ENCODE results near the gene RBKS. TPM values are rescaled to one million over a fixed set of nuclear protein-coding genes. Genes with fewer than 3 reads are reported as not detected.

Gene RBKS
- total and polyA plus RNA-seq, 2 of the 13 experiments (the other 11 are each of a cell fraction or from before 2014, with no cell fraction given), result 7.7 to 8.3 TPM

DNA sequence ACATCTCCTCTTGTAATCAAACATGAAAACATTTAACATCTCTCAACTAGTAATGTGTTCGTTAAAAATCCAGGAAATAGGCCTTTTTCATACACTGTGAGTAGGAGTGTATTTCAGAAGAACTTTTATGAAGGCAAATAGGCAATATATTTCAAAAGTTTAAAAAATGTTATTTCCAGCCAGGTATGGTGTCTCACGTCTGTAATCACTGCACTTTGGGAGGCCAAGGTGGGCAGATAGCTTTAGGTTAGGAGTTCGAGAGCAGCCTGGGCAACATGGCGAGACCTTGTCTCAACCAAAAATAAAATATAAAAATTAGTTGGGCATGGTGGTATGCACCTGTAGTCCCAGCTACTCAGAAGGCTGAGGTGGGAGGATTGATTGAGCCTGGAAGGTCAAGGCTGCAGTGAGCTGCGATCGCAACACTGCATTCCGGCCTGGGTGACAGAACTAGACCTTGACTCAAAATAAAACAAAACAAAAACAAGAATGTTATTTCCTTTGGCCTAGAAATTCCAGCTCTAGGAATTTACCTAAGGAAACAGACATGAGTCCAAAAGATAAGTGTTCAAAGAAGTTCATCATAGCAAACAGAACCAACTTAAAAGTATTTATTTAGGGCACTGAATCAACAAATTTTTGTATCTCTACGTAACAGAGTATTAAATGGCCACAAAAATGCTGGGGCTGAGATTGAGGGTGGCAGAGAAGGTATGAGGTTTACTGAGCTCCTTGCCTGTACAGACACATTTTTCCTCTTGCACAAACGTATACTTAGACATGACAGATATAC lies 14.9 kb downstream of the RBKS start (continued):
- TF ChIP-seq PLRG1 (conservative IDR thresholded peaks at IDR 0.05), result no peak
- TF ChIP-seq, protein P1, sequence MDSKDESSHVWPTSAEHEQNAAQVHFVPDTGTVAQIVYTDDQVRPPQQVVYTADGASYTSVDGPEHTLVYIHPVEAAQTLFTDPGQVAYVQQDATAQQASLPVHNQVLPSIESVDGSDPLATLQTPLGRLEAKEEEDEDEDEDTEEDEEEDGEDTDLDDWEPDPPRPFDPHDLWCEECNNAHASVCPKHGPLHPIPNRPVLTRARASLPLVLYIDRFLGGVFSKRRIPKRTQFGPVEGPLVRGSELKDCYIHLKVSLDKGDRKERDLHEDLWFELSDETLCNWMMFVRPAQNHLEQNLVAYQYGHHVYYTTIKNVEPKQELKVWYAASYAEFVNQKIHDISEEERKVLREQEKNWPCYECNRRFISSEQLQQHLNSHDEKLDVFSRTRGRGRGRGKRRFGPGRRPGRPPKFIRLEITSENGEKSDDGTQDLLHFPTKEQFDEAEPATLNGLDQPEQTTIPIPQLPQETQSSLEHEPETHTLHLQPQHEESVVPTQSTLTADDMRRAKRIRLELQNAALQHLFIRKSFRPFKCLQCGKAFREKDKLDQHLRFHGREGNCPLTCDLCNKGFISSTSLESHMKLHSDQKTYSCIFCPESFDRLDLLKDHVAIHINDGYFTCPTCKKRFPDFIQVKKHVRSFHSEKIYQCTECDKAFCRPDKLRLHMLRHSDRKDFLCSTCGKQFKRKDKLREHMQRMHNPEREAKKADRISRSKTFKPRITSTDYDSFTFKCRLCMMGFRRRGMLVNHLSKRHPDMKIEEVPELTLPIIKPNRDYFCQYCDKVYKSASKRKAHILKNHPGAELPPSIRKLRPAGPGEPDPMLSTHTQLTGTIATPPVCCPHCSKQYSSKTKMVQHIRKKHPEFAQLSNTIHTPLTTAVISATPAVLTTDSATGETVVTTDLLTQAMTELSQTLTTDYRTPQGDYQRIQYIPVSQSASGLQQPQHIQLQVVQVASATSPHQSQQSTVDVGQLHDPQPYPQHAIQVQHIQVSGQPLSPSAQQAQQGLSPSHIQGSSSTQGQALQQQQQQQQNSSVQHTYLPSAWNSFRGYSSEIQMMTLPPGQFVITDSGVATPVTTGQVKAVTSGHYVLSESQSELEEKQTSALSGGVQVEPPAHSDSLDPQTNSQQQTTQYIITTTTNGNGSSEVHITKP (CRISPR knock-in tag; IDR thresholded peaks at IDR 0.05; ENCODE audit: low read depth), result no peak
- TF ChIP-seq HCFC1 (IDR thresholded peaks at IDR 0.05; ENCODE audit: low read depth, low read length), result no peak
- TF ChIP-seq ZNF75D (CRISPR knock-in tag; IDR thresholded peaks at IDR 0.05; ENCODE audit: borderline replicate concordance), result no peak
- no peak for TF ChIP-seq PHF20 (CRISPR knock-in tag; IDR thresholded peaks at IDR 0.05)
- TF ChIP-seq ARID3A (IDR thresholded peaks at IDR 0.05; ENCODE audit: low read depth, low read length), result peak; percentile 85
- TF ChIP-seq GMEB1 (CRISPR knock-in tag; IDR thresholded peaks at IDR 0.05; ENCODE audit: borderline replicate concordance), result peak; percentile 19; the same call in 1 of the 2 replicates
- peak; percentile 87 for TF ChIP-seq SOX5 (CRISPR knock-in tag; IDR thresholded peaks at IDR 0.05; ENCODE audit: borderline replicate concordance)
- TF ChIP-seq SALL1 (CRISPR knock-in tag; IDR thresholded peaks at IDR 0.05), result peak; percentile 97
- TF ChIP-seq RBFOX2 (IDR thresholded peaks at IDR 0.05; ENCODE audit: low read depth, low read length), result no peak
- TF ChIP-seq PITX1 (CRISPR knock-in tag; IDR thresholded peaks at IDR 0.05), result peak; percentile 71
- TF ChIP-seq, protein P2, sequence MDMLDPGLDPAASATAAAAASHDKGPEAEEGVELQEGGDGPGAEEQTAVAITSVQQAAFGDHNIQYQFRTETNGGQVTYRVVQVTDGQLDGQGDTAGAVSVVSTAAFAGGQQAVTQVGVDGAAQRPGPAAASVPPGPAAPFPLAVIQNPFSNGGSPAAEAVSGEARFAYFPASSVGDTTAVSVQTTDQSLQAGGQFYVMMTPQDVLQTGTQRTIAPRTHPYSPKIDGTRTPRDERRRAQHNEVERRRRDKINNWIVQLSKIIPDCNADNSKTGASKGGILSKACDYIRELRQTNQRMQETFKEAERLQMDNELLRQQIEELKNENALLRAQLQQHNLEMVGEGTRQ (IDR thresholded peaks at IDR 0.05; ENCODE audit: low read depth, low read length), result no peak
- TF ChIP-seq, protein P2 (CRISPR knock-in tag; IDR thresholded peaks at IDR 0.05; ENCODE audit: borderline replicate concordance), result no peak
- TF ChIP-seq SATB2 (CRISPR knock-in tag; IDR thresholded peaks at IDR 0.05), result no peak
- TF ChIP-seq PPARG (CRISPR knock-in tag; conservative IDR thresholded peaks at IDR 0.05), result peak; percentile 94
- TF ChIP-seq HMGXB4 (CRISPR knock-in tag; IDR thresholded peaks at IDR 0.05; ENCODE audit: borderline replicate concordance in 1 of 2, low read depth in 1 of 2), result peak in 1 of 2 experiments; percentile 43; a peak in 1 of 4 replicates

Data from HepG2 (cell line).